ENCODE data around the gene PDE1C.

Gene PDE1C

DNA sequence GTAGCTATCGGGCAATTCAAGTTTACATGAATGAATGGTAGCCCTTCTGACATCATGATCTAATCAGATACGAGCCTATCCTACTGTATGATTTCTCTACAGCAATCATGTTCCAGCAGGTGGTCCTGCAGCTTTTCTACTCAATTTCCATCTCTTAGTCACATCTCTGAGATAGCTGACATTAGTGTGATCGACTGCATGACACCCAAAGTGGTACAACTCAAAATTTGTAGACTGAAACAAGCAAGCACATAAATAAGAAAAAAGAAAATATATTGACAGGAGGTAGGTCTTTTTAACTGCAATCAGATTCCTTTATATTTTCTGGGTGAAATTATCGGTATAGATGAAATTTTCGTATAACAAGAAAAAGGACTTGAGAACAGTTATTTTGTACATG is 251.2 kb downstream of the PDE1C start:
- DNase-seq = no peak

DNA sequence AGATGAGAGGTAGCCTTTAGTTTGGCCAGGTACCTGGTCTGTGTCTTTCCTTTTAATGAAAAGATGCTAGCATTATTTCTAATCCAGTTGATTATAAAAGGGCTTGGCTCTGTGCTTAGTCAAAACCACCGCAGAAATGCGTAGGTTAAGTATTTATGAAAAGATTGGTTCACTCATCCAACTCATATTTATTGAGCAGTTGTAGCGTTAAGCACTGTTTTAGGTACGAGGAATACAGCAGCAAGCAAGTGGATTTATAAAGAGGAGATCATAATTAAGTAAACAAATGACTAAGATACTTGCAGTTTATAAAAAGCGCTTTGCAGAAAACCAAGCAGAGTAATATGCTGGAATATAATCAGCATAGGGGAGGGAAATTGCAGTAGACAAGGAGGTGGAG is 253.4 kb downstream of the PDE1C start:
- DNase-seq = no peak

DNA sequence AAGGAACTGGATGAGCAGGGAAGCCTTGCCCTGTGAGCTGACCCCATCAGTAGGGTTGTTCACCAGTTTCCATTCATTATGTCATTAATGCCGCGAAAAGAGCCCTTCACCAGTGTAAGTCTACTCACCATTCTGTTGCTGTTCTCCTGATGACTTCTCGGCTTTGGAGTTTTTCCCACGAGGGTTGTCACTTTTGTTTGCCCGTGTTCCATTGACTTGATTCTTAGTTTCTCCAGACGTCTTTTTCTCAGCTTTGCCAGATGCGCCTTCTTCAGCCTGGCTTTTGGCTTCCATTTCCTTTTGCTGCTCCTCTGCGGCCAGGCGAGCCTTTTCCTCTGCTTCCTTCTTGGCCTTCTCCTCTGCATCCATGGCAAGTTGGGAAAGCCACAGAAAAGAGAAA is 254.4 kb downstream of the PDE1C start:
- DNase-seq = no peak

DNA sequence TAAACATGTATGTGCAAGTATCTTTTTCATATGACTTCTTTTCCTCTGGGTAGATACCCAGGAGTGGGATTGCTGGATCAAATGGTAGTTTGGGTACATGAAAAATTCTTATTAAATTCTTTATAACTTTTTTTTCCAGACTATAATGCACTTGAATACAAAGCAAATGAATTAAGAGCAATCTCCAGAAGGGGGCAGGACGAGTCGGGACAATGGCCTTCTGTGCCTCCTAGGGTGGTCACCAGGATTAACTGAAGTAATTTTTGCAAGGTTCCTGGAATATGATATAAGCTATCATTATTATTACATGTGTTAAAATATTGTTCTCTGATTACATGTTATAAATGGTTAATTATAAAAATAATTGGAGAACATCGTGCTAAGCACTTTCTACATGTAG is 256.0 kb downstream of the PDE1C start:
- DNase-seq = no peak

DNA sequence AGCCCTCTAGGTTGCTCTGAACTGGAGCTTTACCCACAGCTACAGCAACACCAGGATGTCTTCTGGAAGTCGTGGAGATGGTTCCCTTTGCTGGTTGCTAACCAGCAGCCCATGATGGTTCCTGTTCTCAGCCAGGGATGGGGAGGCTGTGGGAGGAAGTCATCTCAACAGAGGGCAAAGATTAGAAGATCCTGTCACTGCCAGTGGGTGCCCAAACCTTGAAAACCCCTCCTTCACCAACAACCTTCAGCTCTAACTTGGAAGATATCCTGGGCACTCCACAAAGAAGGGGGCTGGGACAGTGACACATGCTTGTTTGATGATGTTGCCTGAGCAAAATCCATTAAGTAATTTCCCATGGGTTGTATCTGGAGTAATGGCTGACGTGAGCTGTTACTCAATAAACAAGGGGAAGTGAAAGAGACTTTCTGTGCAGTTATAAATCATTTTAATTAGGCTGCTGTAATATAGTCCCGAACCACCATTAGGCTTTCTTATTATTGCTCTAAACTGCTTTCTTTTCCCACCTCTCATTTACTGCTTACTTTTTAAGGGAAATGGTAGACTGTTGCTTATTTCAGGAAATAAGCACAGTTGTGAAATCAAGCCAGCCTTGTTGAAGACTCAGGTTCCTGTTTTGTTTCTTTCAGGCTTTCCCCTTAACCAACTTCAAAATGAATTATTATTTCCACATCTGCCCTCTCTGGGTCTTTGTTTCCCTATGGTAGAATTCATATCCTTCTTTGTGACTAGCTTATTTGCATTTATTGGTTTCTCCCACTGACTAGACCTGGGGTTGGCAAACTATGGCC is 258.4 kb downstream of the PDE1C start:
- no peak for DNase-seq

DNA sequence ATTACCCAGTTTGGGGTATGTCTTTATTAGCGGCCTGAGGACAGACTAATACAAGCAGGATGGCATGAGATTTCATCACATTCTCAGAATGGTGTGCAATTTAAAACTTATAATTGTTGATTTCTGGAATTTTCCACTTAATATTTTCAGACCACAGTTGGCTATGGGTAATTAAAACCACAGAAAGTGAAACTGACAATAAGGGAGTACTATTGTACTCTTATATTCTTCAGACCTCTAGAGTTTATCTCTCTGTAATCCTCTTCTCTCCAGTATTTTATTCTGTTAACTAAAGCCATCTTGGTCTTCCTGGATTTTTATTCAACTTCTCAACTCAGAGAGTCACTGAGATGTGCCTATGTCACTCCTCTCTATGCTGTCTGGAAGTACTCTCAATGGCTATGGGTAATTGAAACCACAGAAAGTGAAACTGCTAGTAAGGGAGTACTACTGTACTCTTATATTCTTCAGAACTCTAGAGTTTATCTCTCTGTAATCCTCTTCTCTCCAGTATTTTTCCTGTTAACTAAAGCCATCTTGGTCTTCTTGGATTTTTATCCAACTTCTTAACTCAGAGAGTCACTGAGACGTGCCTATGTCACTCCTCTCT is 264.9 kb downstream of the PDE1C start:
- DNase-seq = no peak

DNA sequence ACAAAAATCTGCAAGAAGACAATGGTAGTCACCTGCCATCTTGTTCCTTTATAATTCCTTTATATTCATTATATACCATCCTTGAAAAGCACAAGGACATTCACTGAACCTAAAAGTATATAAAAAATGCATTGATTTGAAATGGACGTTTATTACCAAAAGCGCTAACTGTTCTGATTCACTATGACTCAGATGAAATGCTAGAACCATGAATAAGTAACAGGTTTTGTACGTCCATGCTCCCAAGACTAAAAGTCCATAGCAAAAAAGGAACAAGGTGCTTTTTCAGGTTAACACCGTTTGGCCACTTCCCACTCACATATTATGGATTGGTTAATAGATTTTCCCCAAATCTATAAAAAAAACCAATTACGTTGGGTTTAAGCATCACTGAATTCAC is 273.8 kb downstream of the PDE1C start:
- DNase-seq = no peak

DNA sequence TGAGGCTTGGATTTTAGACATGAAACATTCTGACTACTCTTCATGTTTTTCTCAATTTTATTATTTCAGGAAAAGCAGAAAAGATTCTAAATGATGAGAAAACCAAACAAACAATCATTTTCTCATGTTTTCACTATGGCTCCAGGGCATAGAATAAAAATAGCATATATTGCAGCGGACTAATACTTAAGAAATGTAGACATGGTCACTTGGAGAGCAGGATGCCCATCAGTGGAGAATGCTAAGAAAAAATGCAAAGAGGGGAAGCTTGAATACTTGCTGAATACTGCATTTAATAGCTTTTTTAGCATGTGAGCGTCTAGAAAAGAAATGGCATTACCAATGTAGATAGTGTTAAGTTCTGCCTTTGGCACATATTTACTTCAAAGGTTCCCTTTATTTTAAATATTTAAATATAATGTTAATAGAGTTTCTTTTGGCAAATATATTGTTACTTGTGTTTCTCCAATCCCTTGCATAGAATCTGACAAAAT is 275.3 kb downstream of the PDE1C start:
- no peak for DNase-seq

DNA sequence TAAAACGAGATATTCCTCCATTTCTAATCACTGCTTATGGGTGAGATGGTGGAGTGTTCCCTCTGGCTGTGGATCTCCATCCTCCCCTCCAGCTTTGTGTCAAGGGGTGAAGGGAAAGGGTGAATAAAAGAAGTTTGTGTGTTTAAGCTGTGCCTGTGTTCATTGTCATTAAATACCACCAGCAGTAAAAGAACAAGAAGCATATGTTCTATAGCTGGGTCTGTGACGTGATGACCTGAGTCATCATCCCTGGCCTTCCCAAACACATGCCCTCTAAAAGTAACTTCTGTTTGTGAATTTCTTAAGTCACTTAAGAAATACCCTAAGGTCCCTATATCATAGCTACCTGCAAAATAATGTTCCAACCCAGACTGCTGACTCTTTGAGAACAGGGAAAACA is 278.3 kb downstream of the PDE1C start:
- no peak for DNase-seq

DNA sequence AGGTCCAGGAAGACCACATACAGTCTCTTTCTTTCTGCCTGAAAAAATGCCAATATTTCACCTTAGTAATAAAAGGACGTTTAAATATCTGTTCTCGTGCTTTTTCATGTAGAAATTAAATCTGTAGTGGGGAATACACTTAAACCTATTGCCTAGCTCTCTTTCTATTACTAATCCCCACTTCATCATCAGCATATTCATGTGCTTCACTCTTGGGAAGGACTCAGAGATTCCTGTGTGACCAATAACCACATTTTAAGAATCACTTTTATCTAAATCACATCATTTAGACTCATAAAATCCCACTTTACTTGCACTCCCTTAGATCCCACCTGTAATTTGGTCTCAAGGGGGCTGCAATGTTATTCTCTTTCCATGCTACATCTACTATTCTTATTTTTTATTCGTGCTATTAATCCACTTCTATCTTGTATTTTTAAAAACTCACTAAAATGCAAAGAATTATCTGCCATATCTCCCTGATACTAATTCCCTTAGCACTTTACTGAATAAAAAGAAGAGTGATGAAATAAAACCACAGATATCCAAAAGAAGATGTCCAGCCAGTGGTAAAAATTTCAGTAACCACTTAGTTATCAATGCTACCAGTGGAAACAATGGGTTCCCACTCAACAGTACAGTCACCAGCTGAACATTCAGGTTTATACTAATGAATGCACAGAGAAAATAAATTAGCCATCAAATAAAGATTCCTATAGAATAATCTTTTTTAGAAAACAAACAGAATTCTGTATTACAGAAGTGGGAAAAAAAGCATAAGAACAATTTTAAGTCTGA is 281.1 kb downstream of the PDE1C start:
- DNase-seq = no peak

DNA sequence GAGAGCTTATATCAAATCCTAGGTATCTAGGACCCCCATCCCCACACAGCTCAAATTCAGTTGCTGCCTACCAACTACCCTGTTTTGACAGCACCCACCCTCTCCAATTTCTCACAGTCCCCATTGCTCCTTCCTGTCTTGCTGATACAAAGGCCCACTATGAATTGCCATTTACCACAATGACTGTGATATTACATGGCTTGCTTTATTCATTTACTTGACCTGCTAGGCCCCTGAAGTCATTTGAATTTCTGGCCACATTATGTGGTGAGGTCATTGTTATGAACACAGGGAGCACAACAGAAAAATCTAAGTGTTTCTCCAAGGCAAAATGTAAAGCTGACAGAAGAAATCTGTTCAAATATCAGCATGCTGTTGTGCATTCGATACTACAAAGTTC is 281.8 kb downstream of the PDE1C start:
- no peak for DNase-seq

DNA sequence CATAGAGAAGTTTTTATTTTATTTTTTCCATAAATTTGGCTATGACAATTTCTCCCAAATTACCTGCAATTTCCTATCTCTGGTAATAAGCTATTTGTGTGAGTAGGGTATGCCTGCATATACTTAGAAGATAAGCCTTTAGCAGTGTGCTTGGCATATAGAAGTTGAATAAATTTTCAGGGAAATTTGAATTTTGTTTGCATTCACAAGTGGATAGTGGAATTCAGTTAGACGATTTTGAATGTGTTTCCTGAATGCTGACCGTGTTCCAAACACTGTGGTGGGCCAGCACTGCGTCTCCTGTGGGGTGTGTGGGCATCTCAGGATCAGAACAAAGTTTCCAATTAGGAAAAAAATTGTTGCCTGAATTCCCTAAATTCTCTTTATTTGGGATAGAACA is 283.9 kb downstream of the PDE1C start:
- no peak for DNase-seq

DNA sequence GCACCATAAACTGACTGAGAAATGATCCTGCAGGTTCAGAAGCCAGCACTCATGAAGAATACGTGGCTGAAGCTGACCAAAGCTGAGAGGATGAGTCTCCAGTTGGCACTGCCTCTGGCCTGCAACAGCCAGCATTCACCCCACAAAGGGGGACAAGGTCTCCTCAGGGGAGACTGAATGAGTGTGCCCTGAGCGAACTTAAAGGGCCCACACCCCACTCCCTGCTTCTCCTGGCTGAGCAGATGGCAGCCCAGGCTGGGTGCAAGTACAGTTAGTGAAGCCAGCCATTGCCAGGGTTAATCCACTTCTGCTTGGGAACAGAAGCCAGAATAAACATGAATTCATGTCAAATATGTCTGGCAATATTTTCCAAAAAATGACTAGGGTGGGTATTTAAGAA is 285.1 kb downstream of the PDE1C start:
- DNase-seq = no peak

DNA sequence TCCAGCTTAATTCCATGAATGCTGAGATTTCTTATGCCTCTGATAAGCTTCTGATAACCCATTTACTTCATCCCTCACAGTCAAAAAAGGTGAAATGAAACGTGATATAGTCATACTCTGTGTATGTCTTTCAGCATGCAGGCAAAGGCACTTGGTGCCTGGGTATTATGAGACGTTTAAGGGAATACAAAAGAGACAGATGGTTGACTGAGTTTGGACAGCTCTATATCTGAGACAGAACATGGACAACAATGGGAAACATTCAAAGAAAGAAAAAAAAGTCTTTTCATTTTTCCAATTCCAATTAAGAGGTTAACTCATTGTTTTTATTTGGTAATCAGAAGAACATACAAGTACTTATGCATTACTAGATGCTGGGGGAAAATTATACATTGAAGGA is 287.0 kb downstream of the PDE1C start:
- no peak for DNase-seq

DNA sequence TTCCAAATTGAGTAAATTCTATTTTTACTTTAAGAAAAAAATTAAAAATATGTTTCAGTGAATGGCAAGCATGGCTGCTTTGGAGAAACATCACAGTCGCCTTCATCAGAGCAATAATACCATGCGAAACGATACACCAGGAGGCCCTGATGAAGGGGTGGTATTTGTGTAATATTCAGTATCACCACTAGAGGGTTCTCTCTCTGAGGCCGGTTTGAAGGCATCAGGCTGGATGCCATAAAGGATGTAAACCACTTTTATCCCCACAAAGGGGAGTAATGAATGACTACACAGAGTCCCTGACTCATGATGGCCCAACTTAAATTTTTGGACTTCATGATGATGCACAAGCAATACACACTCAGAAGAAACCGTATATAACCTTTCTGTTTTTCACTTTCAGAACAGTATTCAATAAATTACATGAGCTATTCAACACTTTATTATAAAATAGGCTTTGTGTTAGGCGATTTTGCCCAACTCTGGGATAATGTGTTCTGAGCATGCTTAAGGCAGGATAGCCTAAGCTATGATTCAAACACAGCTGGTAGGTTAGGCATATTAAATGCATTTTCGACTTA is 287.7 kb downstream of the PDE1C start:
- DNase-seq = peak; percentile 45

DNA sequence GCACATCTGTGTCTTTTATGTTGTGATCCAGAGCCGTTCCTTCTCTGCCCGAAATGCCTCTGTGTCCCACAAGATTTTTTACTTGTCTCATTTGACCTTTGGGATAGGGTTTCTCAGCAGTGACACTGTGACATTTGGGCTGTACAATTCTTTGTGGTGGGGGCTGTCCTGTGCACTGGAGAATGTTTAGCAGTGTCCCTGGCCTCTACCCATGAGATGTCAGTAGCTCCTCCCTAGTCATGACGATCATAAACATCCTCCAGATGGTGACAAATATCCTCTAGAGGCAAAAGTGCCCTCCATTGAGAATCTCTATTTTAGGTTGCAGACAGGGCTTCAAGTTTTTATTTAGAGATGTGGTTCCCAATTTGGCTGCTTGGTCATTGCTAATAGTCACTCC is 291.9 kb downstream of the PDE1C start:
- no peak for DNase-seq

DNA sequence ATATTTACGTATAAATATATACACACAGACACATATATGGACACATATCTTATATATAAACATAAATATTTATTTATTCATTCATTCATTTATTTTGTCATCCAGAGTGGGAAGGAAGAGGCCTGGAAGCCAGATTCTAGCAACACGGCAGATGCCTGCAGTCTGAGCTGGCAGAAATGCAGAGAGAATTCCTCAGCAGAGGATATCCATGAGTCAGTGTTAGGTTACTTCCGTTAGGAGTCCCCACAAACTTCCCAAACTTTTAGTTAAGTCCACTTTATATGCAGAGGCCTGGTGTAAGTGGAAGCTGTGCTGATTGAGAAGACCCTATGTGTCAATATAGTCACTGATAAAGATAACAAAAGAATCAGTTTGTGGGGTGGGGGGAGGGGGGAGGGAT is 293.6 kb downstream of the PDE1C start:
- no peak for DNase-seq

DNA sequence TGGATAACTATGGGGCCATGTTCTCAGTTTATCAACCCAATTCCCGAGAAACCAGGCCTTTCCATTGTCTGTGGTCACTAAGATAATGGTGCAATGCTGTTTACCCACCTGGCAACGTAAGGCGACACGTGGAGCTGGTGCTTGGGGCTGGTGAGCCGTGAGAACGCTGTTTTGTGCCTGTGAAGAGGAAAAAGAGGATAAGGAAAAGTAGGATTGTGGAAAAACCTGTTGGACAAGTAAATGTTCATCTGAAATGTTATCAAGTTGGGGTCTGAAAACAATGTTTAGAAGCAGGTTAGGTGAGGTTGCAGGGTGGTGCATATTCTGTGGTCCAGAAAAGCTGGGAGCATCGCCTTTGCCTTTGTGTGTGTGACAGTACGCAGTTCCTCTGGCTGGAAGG is 294.7 kb downstream of the PDE1C start:
- peak; percentile 13 for DNase-seq

DNA sequence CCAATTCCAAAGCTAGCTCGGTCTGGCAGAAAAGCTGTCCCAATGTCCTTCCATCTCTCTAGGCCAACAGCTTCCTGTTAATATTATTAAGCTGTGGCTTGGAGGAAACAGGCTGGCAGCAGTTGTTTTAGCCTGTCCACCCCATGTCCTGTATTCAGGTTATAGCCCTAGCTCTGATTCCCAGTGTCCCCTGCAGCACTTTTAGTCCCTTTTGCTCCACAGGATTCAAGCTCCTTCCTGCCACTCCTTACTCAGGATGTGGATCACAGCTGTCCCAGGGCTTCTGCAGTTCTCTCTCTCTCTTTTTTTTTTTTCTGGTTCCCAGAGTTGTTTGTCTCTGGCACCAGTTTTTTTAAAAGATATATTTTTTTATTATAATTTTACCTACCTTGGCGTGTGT is 298.0 kb downstream of the PDE1C start:
- no peak for DNase-seq

DNA sequence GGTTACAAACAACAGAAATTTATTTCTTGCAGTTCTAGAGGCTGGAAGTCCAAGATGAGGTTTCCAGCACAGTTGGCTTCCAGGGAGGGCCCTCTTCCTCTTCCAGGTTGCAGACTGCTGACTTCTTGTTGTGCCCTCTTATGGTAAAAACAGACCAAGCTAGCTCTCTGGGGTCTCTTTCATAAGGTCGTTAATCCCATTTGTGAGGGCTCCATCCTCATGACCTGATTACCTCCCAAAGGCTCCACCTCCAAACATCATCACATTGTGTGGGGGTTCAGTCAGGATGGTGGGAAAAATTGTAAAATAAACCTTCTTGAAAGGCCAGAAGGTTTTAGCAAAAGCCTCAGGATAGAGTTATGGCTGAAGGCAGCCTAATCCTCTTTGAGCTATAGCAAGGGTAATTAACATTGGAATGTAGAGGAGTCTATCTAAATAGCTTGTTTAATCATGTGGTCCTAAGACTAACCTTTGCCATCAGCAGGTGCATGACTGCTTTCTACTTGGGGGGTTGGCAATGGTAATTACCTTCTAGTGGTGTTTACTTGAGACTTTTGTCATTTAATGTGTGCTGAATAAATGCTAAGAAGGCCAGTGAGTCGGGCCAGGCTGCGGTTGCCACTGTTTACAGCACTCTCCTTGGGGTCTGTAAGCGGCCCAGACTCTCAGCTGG is 302.4 kb downstream of the PDE1C start:
- DNase-seq = no peak

DNA sequence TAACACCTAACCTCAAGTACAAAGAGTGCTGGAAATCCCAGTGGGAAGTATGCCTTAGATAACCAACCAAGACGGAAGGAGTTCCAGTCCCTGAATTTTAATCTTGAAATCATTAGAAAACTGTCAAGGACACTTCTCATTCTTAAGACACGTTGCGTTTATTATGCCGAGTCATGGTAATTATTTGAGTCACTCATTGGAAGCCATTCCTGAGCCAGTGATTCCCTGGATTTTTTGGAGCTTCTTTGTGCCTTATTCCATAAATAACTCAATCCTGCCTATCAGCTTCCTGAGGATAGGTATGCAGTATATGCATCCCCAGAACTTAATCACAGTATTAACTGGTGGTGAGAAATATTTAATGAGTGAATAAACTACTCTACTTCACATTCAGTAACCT is 305.7 kb downstream of the PDE1C start:
- no peak for DNase-seq

DNA sequence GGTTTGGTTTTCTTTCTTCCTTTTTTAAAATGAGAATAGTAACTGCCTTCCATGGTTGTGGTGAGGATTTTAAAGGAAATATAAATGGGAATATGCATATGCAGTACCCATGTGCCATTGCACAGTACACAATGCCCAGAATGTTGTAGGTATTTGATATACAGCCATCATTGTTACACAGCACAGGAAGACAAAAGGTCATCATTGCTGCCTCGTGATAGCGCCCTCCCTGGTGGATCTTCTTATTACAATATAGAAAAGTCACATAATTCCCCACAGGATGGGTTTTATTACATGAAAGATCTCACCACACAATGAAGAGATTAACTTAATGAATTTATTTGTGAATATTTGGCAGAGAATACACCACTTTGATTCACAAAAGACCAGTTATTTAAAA is 306.7 kb downstream of the PDE1C start:
- no peak for DNase-seq

DNA sequence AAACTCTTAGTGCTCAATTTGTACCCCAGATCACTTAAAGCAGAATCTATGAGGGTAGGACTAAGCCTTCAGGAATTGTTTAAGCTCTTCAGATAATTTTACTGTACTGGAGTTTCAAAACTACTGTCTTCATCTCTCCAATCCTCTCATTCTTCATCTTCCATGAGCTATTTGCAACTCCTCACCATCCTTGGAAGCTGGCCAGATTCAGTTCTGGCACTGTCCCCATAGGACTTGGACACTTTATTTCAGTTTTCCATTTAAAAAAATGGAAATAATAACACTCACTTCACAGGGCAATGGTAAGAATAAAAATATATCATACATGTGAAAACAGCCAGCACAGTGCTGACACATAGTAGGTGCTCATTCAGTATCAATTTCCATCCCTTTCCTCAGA is 308.6 kb downstream of the PDE1C start:
- DNase-seq = no peak

Data from NCI-H2029 (cell line).